ENCODE measurements around the gene STAG3. TPM values are rescaled to one million over a fixed set of nuclear protein-coding genes. Genes with fewer than 3 reads are reported as not detected.
A peak's percentile ranks its signal among the peaks of the same experiment; 100 is the strongest.

Gene STAG3
- polyA plus RNA-seq, 3 donors: 0.39 TPM; not detected in 1

GRCh38 chr7:100147278-100147677, 30.4 kb upstream of the STAG3 start:
- no peak overlapping the region for H3K27ac ChIP-seq (ENCODE audit: low read depth in 1 of 2, low read length in 2 of 2)
- no peak for DNase-seq
- Mint-ChIP-seq H3K27me3 (ENCODE audit: low read depth in 3 of 3) (no peaks in the 10 kb centered on the region), H3K4me3 (no peak overlapping the region), H3K27ac (no peak overlapping the region), H3K4me1 (peaks cover 48% of the 10 kb centered on the region), H3K9me3 (peaks cover 0 to 6% (median 0%) of the 10 kb centered on the region in 7 donors), H3K36me3 (peaks cover 8 to 17% of the 10 kb centered on the region in 2 donors)
- H2AFZ ChIP-seq (ENCODE audit: insufficient read depth, low read depth, low read length, poor library complexity, severe bottlenecking): no peak overlapping the region
- H3K4me3 ChIP-seq (replicated peaks in 1 of 3; ENCODE audit: low read depth in 2 of 3, low read length in 3 of 3): no peak overlapping the region
- H3K9me3 ChIP-seq (replicated peaks in 1 of 2; ENCODE audit: control insufficient read depth in 1 of 2, insufficient read depth in 1 of 2, low read length in 2 of 2): no peaks in the 10 kb centered on the region
- no peaks in the 10 kb centered on the region for H3K27me3 ChIP-seq (ENCODE audit: control insufficient read depth in 2 of 2, insufficient read depth in 2 of 2, low read length in 2 of 2)
- H3K36me3 ChIP-seq (replicated peaks in 1 of 2; ENCODE audit: control insufficient read depth in 1 of 2, insufficient read depth in 2 of 2, low read length in 2 of 2): no peaks in the 10 kb centered on the region
- WGBS (ENCODE audit: insufficient coverage): no CpG with 5 or more reads among the region's 2 CpGs
- H3K9ac ChIP-seq (ENCODE audit: insufficient read depth, low read length, poor library complexity, severe bottlenecking): no peak overlapping the region
- peaks cover 39% of the 10 kb centered on the region for H3K79me2 ChIP-seq (ENCODE audit: insufficient read depth, low read length)
- intact Hi-C loops (cut with micrococcal nuclease): loop anchor here in 1 of 2 donors (10.0 kb wide), 1 partner anchor 208 kb away; the partner anchor contains the start of gene PILRB
- no peaks in the 10 kb centered on the region for H4K20me1 ChIP-seq (ENCODE audit: insufficient read depth, low read length)
- no peak for TF ChIP-seq CTCF (IDR thresholded peaks at IDR 0.05)
- no peak overlapping the region for H3K4me2 ChIP-seq (replicated peaks; ENCODE audit: extremely low read depth, low read length, poor library complexity, severe bottlenecking)
- peaks cover 44 to 55% of the 10 kb centered on the region in 2 donors for H3K4me1 ChIP-seq (ENCODE audit: control insufficient read depth in 1 of 2, insufficient read depth in 2 of 2, low read length in 2 of 2)

- Histone ChIP-seq H2AFZ (ENCODE audit: insufficient read depth, low read depth, low read length, poor library complexity, severe bottlenecking) (peak overlapping the region; percentile 99), H3K36me3 (replicated peaks in 1 of 2; ENCODE audit: control insufficient read depth in 1 of 2, insufficient read depth in 2 of 2, low read length in 2 of 2) (peaks cover 1 to 2% of the 10 kb centered on the region in 2 donors), H3K9ac (ENCODE audit: insufficient read depth, low read length, poor library complexity, severe bottlenecking) (peak overlapping the region; percentile 90), H3K4me3 (replicated peaks in 1 of 3; ENCODE audit: low read depth in 2 of 3, low read length in 3 of 3) (peak overlapping the region; percentile 5 to 100 (median 97)), H3K27ac (ENCODE audit: low read depth in 1 of 2, low read length in 2 of 2) (peak overlapping the region; percentile 75 to 97), H3K4me2 (replicated peaks; ENCODE audit: extremely low read depth, low read length, poor library complexity, severe bottlenecking) (peak overlapping the region; percentile 98), H3K4me1 (ENCODE audit: control insufficient read depth in 1 of 2, insufficient read depth in 2 of 2, low read length in 2 of 2) (peaks cover 50 to 59% of the 10 kb centered on the region in 2 donors), H3K27me3 (ENCODE audit: control insufficient read depth in 2 of 2, insufficient read depth in 2 of 2, low read length in 2 of 2) (no peaks in the 10 kb centered on the region), H4K20me1 (ENCODE audit: insufficient read depth, low read length) (peaks cover 7% of the 10 kb centered on the region), H3K79me2 (ENCODE audit: insufficient read depth, low read length) (peaks cover 46% of the 10 kb centered on the region), H3K9me3 (replicated peaks in 1 of 2; ENCODE audit: control insufficient read depth in 1 of 2, insufficient read depth in 1 of 2, low read length in 2 of 2) (no peaks in the 10 kb centered on the region)
- H3K9me3 Mint-ChIP-seq: peaks cover 0 to 6% (median 0%) of the 10 kb centered on the region in 7 donors
- H3K4me3 Mint-ChIP-seq: peak overlapping the region; percentile 94 to 95
- WGBS (ENCODE audit: insufficient coverage): 15% methylated on average over 13 of the region's 14 CpGs
- peaks cover 54% of the 10 kb centered on the region for H3K4me1 Mint-ChIP-seq
- TF ChIP-seq CTCF (IDR thresholded peaks at IDR 0.05): no peak
- H3K36me3 Mint-ChIP-seq: peaks cover 13 to 24% of the 10 kb centered on the region in 2 donors
- DNase-seq: no peak
- H3K27ac Mint-ChIP-seq: peak overlapping the region; percentile 92 to 98 (median 95)
- H3K27me3 Mint-ChIP-seq (ENCODE audit: low read depth in 3 of 3): no peaks in the 10 kb centered on the region
- intact Hi-C loops (cut with micrococcal nuclease): loop anchor here in 1 of 2 donors (2.0 to 10.0 kb wide), 2 partner anchors 29 to 207 kb away; partner anchors contain the start of genes GPC2, PILRB and STAG3
Observed at GRCh38 chr7:100148225-100148558, 29.5 kb upstream of the STAG3 start.
